Panc1 (cell line): ENCODE measurements around the gene LYPD6. TPM values are rescaled to one million over a fixed set of nuclear protein-coding genes. Genes with fewer than 3 reads are reported as not detected.

Experiments used
- ATAC-seq: fragments of 200-7000 bp; cut with Tn5 transposase; 2 replicates; pipeline ENCODE4 v1.9.1; 2020; ENCODE audit warnings: mild to moderate bottlenecking, moderate library complexity
- BruUV-seq: library from RNA; stranded (reverse); fragments of 400-500 nt; replicated peaks from 2 replicates; lab custom pipeline; 2021; lab: Mats Ljungman, UMichigan
- CTCF ChIA-PET: fragments of 300-600 bp; sonication (Branson Sonifier 250); formaldehyde crosslinking; loops from one replicate; lab custom pipeline; 2022; ENCODE audit warnings: antibody characterized with exemption; lab: Charles Lee
- POLR2A ChIA-PET: fragments of 300-600 bp; sonication (Branson Sonifier 250); formaldehyde crosslinking; loops from one replicate; lab custom pipeline; 2022; ENCODE audit warnings: antibody characterized with exemption; lab: Charles Lee
- DNase-seq: peaks from one replicate; pipeline ENCODE4 v3.0.0-alpha.2; 2010; ENCODE audit warnings: low read depth, low spot score
- H3K27ac ChIP-seq: 2 replicates; pipeline ENCODE4 v1.5.1; 2011; ENCODE audit warnings: mild to moderate bottlenecking, low read length, inconsistent platforms
- H3K27me3 ChIP-seq: fragments of 200-500 bp; sonication (Bioruptor generic); 2 replicates; pipeline ENCODE4 v1.6.0; 2014; ENCODE audit warnings: low read length, inconsistent platforms; ENCODE audit not compliant: control insufficient read depth, insufficient read depth
- H3K36me3 ChIP-seq: fragments of 200-500 bp; sonication (Bioruptor generic); 2 replicates; pipeline ENCODE4 v1.5.1; 2014; ENCODE audit warnings: inconsistent platforms, mild to moderate bottlenecking, low read length, moderate library complexity; ENCODE audit not compliant: control insufficient read depth, insufficient read depth
- H3K4me1 ChIP-seq: 2 replicates; pipeline ENCODE4 v1.5.1; 2011; ENCODE audit warnings: inconsistent platforms, mild to moderate bottlenecking, low read length, moderate library complexity; ENCODE audit not compliant: control insufficient read depth, insufficient read depth
- H3K4me3 ChIP-seq, 2 experiments: 2 replicates each; pipeline ENCODE4 v1.5.1; 2011 to 2012; ENCODE audit warnings: low read depth in 2 of 2, low read length in 2 of 2, mild to moderate bottlenecking in 2 of 2, inconsistent platforms in 1 of 2, moderate library complexity in 1 of 2
- H3K9me3 ChIP-seq: fragments of 200-500 bp; sonication (Bioruptor generic); 2 replicates; pipeline ENCODE4 v1.5.1; 2014; ENCODE audit warnings: low read depth, mild to moderate bottlenecking, inconsistent platforms, low read length, moderate library complexity; ENCODE audit not compliant: control insufficient read depth, insufficient read depth
- POLR2AphosphoS5 ChIP-seq: IDR thresholded peaks from 2 replicates; pipeline ENCODE4 v1.6.1; 2012; ENCODE audit warnings: mild to moderate bottlenecking, low read depth, low read length, moderate library complexity
- SIN3A ChIP-seq: IDR thresholded peaks from 2 replicates; pipeline ENCODE4 v1.6.1; 2012; ENCODE audit warnings: low read depth, mild to moderate bottlenecking, low read length, moderate library complexity, borderline replicate concordance; ENCODE audit not compliant: insufficient read depth
- TCF7L2 ChIP-seq: IDR thresholded peaks from 2 replicates; pipeline ENCODE4 v1.6.1; 2011; ENCODE audit warnings: mild to moderate bottlenecking, low read depth, low read length, inconsistent platforms
- in situ Hi-C: cut with HindIII; loops from 2 replicates; pipeline ENCODE4 v1.10.0; 2016; ENCODE audit warnings: low sequenced_read_pairs, low pct_unique_long_range_greater_than_20kb
- intact Hi-C: fragments of 100-400 bp; cut with micrococcal nuclease; formaldehyde crosslinking; loops from one replicate; pipeline ENCODE4 v1.10.0; 2022; ENCODE audit not compliant: unreplicated experiment
- total RNA-seq: library from RNA; stranded (reverse); gene quantifications from one replicate; pipeline ENCODE4 v1.2.1, GENCODE V29; 2021; ENCODE audit not compliant: unreplicated experiment
- TF ChIP-seq, protein P1 (sequence below): fragments of 450-650 bp; IDR thresholded peaks from 2 replicates; pipeline ENCODE4 v1.5.1; 2017; ENCODE audit warnings: mild to moderate bottlenecking
- TF ChIP-seq, protein P2 (sequence below), 2 experiments: IDR thresholded peaks; 2 replicates each; pipeline ENCODE4 v1.6.1; 2011 to 2012; ENCODE audit warnings: low read depth in 2 of 2, control low read depth in 1 of 2, low read length in 1 of 2, mild to moderate bottlenecking in 1 of 2, moderate library complexity in 1 of 2; ENCODE audit not compliant: insufficient read depth in 1 of 2

Gene LYPD6
- total RNA-seq, 1 experiment from 2014 or later: 0.31 TPM

DNA sequence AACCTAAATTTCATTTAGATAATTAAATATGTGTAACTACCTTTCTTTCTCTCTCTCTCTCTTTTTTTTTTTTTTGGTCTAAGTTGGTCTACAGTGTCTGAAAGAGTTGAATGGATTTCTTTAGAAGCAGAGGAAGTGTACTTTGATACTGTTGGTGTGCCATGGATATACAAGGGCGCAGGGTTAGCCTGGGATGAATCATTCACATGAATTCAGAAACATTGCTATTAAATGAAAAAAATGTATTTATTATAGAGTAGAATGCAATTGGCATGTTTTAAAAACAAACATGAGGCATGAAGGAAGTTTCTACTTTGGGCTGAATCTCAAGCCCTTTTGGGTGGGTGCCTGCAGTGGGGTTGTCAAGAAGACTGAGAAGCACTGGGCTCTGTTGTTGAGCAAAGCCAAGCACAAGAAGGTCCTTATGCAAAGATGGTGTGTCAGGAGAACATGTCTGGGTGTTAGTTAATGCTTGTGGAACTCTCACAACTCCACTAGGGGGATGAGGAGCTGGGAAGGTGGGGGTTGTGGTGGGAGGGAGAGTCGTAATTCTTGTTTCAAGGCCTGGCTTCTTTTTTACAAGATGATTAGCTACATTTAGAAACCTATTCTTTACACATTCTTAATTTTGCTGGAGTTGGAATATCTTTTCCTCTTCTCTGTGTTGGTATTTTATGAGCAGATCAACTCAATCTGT is 57.9 kb downstream of the LYPD6 start:
- ChIA-PET CTCF (no interaction called here), POLR2A (no interaction called here)
- TF ChIP-seq, protein P1, sequence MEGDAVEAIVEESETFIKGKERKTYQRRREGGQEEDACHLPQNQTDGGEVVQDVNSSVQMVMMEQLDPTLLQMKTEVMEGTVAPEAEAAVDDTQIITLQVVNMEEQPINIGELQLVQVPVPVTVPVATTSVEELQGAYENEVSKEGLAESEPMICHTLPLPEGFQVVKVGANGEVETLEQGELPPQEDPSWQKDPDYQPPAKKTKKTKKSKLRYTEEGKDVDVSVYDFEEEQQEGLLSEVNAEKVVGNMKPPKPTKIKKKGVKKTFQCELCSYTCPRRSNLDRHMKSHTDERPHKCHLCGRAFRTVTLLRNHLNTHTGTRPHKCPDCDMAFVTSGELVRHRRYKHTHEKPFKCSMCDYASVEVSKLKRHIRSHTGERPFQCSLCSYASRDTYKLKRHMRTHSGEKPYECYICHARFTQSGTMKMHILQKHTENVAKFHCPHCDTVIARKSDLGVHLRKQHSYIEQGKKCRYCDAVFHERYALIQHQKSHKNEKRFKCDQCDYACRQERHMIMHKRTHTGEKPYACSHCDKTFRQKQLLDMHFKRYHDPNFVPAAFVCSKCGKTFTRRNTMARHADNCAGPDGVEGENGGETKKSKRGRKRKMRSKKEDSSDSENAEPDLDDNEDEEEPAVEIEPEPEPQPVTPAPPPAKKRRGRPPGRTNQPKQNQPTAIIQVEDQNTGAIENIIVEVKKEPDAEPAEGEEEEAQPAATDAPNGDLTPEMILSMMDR: no peak
- TF ChIP-seq, protein P2, sequence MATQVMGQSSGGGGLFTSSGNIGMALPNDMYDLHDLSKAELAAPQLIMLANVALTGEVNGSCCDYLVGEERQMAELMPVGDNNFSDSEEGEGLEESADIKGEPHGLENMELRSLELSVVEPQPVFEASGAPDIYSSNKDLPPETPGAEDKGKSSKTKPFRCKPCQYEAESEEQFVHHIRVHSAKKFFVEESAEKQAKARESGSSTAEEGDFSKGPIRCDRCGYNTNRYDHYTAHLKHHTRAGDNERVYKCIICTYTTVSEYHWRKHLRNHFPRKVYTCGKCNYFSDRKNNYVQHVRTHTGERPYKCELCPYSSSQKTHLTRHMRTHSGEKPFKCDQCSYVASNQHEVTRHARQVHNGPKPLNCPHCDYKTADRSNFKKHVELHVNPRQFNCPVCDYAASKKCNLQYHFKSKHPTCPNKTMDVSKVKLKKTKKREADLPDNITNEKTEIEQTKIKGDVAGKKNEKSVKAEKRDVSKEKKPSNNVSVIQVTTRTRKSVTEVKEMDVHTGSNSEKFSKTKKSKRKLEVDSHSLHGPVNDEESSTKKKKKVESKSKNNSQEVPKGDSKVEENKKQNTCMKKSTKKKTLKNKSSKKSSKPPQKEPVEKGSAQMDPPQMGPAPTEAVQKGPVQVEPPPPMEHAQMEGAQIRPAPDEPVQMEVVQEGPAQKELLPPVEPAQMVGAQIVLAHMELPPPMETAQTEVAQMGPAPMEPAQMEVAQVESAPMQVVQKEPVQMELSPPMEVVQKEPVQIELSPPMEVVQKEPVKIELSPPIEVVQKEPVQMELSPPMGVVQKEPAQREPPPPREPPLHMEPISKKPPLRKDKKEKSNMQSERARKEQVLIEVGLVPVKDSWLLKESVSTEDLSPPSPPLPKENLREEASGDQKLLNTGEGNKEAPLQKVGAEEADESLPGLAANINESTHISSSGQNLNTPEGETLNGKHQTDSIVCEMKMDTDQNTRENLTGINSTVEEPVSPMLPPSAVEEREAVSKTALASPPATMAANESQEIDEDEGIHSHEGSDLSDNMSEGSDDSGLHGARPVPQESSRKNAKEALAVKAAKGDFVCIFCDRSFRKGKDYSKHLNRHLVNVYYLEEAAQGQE (IDR thresholded peaks at IDR 0.05; ENCODE audit: insufficient read depth in 1 of 2, low read depth in 2 of 2, low read length in 1 of 2): no peak
- TF ChIP-seq POLR2AphosphoS5: no peak
- no peak for TF ChIP-seq SIN3A
- no peak for TF ChIP-seq TCF7L2
- no peak overlapping the region for H3K27ac ChIP-seq
- no peaks in the 10 kb centered on the region for H3K36me3 ChIP-seq
- H3K4me1 ChIP-seq: no peaks in the 10 kb centered on the region
- H3K9me3 ChIP-seq: no peaks in the 10 kb centered on the region
- no peaks in the 10 kb centered on the region for H3K27me3 ChIP-seq
- DNase-seq: no peak
- BruUV-seq: no TSS peak
- in situ Hi-C loops (no loop called here), intact Hi-C loops (no loop called here)
- H3K4me3 ChIP-seq: no peak overlapping the region
- no peak for ATAC-seq

DNA sequence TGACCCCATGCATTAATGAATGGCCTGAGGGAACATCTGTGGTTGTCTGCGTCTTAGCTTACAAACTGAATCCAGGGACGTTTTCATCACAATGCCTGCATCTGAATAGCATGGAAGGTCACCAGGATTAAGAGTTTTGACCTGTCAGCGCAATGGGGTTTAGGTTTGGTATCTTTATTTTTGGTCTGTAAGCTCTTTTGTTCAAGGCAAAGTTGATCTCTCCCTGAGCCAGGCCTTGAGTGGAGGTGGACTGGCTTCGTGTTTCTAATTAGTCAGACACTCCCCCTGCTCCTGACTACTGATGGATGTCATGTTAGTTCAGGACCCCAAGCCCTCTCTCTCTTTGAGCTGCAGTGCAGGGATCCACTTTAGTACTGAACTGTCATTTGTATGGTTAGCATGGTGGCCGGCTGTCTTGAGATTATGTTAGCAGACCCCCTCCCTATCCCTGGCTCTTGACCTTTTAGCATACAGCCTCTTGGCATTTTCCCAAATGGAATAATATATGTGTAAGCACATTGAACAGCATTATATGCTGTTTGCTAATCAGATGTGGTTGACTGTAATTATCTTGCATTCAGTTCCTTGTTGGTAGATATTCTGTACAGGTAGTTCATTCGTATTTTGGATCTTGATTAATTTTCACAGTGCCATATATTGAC is 59.2 kb downstream of the LYPD6 start:
- in situ Hi-C loops (no loop called here), intact Hi-C loops (no loop called here)
- H3K27ac ChIP-seq: no peak overlapping the region
- H3K4me1 ChIP-seq: no peaks in the 10 kb centered on the region
- H3K27me3 ChIP-seq: no peaks in the 10 kb centered on the region
- H3K9me3 ChIP-seq: no peaks in the 10 kb centered on the region
- no peak overlapping the region for H3K4me3 ChIP-seq
- no peaks in the 10 kb centered on the region for H3K36me3 ChIP-seq
- no TSS peak for BruUV-seq
- POLR2A ChIA-PET: no interaction called here
- TF ChIP-seq SIN3A (no peak), TCF7L2 (no peak), POLR2AphosphoS5 (no peak)
- TF ChIP-seq, protein P2 (IDR thresholded peaks at IDR 0.05; ENCODE audit: insufficient read depth in 1 of 2, low read depth in 2 of 2, low read length in 1 of 2): no peak
- TF ChIP-seq, protein P1: no peak
- ATAC-seq (no peak), DNase-seq (no peak)
- CTCF ChIA-PET: no interaction called here
